NCI-H2081 (cell line): ENCODE data around the gene ACTN4.
"Not testable (repeated sequence)": the region's sequence is repeated elsewhere in the genome, so short reads cannot be mapped to it uniquely, and the experiment has no call there.

Experiments
- DNase-seq, 2 experiments: peaks; one replicate each; lab custom pipeline; 2025; lab: John Stamatoyannopoulos, UW

The ACTN4 gene

DNA sequence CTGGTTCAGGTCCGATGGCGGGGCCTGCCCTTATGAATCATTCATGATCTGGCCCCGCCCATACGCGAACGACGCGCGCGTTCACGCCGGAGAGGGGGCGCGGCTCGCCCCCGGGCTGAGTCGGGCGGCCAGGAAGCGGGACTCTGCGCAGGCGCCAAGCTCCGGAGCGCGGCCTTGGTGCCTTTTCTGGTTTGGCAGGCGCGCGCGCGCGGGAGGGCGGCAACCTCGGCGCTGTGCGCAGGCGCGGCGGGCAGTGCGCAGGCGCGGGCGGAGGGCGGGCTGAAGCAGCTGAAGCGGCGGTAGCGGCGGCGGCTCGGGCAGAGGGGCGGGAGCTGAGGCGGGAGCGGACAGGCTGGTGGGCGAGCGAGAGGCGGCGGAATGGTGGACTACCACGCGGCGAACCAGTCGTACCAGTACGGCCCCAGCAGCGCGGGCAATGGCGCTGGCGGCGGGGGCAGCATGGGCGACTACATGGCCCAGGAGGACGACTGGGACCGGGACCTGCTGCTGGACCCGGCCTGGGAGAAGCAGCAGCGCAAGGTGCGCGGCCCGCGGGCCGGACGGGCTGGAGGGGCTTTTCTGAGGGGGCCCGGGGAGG lies at the start of gene ACTN4:
ACTN4 (plus strand) TSS at position 282 of the 598 bp plus-strand sequence; CDS start at position 379, 97 bp downstream.
- peak; percentile 96 to 97 for DNase-seq

DNA sequence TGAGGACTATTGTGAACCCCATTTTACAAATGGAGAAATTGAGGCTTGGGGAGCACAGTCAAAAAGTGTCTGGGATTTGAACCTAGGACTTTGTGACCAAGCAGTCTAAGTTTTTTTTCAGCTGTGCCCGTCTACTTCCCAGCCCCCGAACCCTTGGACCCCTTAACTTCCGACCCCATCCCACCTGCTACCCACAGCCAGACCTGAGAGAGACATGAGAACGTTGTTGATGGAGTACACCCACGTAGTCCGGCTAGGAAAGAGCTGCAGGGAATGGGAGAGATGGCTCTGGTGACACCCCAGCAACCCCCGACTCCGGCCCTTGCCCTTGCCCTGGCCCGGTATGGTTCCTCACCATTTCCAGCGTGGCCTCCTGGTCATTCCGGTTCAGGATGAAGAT lies 47.7 kb upstream of the ACTN4 start:
- DNase-seq, result no peak

GRCh38 chr19:38602856-38603255 lies 44.6 kb upstream of the ACTN4 start:
- not testable (repeated sequence) for DNase-seq

- no peak for DNase-seq
Observed at GRCh38 chr19:38606131-38606530, 41.3 kb upstream of the ACTN4 start.

DNA sequence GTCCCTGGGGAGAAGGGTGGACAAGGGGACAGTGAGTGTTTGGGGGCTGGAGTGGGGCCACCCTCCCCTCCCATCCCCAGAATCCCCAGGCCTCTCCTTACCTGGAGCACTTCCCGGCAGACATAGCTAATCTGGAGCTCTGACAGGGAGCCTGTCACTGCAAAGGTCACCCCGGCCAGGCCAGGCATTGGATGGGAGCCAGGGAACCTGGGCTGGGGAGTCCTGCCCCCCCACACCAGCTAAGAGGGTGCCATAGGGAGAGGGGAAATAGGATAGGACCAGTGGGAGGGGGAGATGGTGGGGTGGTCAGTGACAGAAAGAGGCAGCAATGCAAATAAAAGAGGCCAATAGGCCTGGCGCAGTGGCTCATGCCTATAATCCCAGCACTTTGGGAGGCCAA lies 33.2 kb upstream of the ACTN4 start:
- DNase-seq, result no peak

- DNase-seq, result no peak
Observed at GRCh38 chr19:38615007-38615581, 32.4 kb upstream of the ACTN4 start.

DNA sequence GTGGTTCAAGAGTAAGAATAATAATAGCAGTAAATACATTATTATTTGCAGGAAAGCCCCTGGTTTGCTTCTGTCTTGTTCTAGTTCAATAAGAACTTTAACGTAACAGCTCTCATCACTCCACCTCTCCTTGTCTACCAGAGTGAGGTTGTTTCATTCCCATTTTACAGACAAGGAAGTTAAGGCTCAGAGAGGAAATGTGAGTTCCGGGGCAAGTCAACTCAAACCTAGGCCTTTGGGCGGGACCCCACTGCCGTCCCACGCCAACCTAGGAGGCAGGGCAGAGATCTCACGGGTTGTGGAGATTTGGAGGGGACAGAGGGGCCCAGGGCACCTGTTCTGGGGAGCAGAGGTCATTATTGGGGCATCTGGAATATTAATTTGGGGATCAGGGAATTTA lies 31.2 kb upstream of the ACTN4 start:
- no peak for DNase-seq

- DNase-seq, result no peak
Observed at GRCh38 chr19:38617283-38617763, 30.1 kb upstream of the ACTN4 start.

DNA sequence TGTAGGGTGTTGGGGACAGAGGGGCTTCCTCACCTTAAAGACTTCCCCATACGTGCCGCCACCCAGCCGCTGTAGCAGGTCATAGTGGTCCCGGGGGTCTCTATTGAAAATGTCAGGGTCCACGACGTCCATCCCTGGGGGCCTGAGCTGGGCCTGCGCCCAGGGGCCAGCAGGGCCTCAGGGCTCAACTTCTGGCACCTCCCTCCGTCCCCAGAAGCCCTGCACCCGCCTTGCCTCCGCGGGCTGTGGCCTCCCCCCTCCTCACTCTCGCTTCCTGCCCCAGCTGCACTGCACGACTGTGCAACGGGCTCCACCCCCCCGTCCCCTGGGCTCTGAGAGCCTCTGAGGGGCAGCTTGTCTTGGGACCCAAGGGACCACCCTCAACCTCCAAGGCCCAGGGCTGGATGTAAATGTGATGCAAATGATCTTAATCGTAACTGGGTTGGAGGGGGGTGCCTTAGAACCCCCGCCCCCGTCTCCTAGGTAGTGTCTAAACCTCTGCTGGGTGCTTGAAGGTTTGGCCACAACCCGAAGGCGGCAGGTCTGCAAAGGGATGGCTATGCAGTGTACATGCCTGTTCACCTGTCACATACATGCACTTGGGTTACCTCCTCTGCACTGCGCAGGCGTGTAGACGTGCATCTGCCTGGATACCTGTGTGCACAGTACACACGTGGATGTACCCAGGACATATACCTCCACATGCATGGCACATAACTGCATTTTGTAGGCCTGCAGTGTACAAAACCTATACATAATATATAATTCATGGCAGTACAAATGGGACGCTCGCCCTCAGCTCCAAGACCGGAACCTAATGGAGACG lies 29.5 kb upstream of the ACTN4 start, which contains the start of gene MAP4K1:
MAP4K1 (minus strand) TSS at position 190 of the 826 bp plus-strand sequence; CDS start at position 132, 58 bp downstream.
- DNase-seq, result peak in 1 of 2 experiments; percentile 13

DNA sequence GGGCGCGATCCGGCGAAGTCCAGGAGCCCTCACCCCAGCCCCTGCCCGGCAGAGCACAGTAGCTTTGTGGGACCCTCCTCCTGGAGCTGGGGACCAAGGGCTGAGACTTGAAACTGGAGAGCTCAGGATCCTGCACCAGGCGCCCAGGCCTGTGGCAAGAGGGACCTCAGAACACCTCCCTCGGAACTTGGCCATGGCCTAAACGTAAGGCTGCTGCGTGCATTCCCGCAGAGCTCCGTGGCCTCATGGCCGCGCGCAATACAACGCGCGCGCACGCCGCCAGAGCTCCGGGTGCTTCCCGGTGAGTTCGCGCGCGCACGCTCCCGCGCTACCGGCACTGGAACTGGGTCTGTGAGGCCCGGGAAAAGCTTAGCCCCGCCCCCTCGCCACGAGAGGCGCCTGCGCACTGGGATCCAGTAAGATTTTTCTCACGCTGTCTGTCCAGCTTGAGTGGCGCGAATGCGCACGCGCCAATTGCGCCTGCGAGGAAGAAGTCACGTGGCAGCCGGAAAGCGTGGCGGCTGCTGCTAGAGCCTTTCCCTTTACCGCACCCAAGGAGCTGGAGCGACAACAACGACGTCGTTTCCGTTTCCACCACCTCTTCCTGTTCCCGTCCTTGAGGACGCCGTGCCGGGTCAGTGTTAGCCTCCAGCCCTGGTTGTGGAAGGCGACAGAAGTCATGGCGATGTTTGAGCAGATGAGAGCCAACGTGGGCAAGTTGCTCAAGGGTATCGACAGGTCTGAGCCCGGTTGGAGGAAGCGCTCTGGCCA lies 28.7 kb upstream of the ACTN4 start, which contains the start of gene EIF3K:
EIF3K (plus strand) TSS at position 599 of the 771 bp plus-strand sequence; CDS start at position 680, 81 bp downstream.
- peak; percentile 97 to 98 for DNase-seq

DNA sequence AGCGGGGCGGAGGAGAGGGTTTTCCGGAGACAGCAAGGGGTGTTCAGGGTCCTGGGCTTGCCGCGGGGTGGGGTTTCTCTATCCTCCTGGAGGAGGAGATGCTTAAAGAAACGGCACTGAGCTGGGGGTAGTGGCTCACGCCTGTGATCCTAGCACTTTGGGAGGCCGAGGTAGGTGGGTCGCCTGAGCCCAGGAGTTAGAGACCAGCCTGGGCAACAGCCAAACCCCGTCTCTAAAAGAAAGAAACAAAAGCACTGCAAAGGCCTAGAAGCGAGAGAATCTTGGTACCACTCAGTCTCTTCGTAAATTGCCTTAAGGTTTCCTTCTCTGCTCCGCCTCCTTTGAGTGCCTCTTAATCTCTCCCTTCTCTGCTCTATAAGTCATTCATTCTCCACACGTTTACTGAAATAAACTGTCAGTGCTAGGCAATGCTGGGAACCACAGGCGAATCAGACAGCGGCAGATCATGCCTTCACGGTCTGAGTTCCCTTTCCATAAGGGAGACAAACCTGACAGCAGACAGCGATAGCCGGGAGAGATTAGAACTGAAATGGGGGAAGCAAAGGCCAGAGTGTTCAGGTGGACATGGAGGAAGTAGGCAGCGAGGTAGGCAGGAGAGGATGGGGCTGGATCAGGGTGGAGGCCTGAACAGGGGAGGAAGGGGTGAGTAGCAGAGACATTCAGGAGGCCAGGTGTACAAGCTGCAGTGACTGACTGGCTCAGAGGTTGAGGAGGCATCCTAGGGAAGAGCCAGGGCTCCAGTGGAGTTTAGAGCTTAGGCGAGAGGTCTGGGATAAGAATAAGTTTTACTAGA lies 27.9 kb upstream of the ACTN4 start:
- DNase-seq, result no peak

DNA sequence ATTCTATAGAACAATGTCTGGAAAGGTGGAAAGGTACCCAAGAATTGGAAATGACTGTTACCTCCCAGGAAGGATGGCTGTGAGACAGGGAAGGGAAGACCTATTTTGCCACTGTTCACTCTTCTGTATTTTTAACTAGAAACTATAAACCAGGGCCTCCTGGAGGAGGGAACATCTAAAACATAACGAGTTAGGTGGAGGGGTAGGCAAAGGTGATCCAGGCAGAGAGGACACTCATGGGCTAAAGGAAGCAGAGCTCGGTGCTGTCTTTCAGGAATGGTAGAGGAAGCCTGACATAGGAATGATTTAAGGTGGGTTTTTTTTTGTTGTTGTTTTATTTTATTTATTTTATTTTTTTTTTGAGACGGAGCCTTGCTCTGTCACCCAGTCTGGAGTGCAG lies 22.6 kb upstream of the ACTN4 start:
- no peak for DNase-seq

- no peak for DNase-seq
Observed at GRCh38 chr19:38626401-38626800, 21.0 kb upstream of the ACTN4 start.

DNA sequence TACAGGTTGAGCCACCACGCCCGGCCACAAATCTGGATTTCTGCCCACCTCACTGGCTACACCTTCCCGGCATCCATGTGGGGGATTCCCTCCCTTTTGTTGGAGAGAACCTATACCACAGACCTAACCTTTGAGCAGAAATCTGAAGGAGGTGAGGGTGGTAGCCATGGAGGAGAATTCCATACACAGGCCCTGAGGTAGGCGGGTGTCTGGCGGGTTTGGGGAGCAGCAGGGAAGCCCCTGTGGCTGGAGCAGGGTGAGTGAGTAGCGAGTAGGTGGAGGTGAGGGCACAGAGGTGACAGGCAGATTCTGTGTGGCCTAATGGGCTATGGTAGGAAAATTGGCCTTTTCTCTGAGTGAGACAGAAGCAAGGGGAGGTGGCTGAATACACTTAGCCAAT lies 17.9 kb upstream of the ACTN4 start:
- no peak for DNase-seq

GRCh38 chr19:38631301-38631700 lies 16.1 kb upstream of the ACTN4 start:
- not testable (repeated sequence) for DNase-seq

GRCh38 chr19:38631811-38632475 lies 15.5 kb upstream of the ACTN4 start:
- DNase-seq, result not testable (repeated sequence)

DNA sequence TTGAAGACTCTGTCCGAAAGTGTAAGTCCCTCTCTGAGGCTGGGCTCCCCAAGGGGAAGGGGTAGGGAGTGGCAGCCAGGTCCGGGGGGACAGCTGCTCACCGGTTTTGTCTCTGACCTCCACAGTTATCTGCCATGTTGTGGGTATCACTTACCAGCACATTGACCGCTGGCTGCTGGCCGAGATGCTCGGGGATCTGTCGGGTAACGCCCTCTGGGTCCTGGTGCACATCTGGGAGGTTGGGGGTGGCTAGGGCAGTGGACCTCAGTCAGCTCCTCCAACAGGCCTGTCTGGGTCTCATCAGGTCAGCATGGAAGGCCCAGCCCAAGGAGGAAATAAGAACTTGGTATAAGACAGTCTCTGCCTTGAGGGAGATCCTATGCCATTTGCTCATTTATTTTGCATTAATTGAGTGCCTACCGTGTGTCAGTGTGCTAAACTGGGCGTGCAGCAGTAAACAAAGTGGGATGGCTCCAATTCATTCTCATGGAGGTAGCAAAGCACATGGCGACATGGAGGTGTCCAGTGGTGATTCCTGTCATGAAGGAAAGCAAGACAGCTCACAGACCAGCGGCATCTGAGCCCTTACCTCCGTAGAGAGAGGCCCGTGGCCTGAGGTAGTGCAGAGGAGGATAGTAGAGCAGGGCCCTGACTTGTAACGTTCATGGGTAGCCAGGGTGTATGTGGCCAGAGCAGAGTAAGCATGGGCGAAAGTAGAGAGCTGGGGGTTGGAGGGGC lies 14.8 kb upstream of the ACTN4 start:
- no peak for DNase-seq

GRCh38 chr19:38634757-38635482 lies 12.5 kb upstream of the ACTN4 start:
- peak; percentile 52 to 57 for DNase-seq
